H1 (cell line): ENCODE measurements around the gene CAMP. TPM values are rescaled to one million over a fixed set of nuclear protein-coding genes. Genes with fewer than 3 reads are reported as not detected.
A peak's percentile ranks its signal among the peaks of the same experiment; 100 is the strongest.

ENCODE experiments used
- CTCF ChIA-PET: fragments of 300-600 bp; sonication (Branson Sonifier 250); formaldehyde crosslinking; loops from one replicate; lab custom pipeline; 2021; ENCODE audit not compliant: partially characterized antibody; lab: Charles Lee
- POLR2A ChIA-PET: fragments of 300-600 bp; sonication (Branson Sonifier 250); formaldehyde crosslinking; loops from one replicate; lab custom pipeline; 2021; ENCODE audit warnings: inconsistent platforms; ENCODE audit not compliant: partially characterized antibody; lab: Charles Lee
- DNase-seq, 2 experiments: peaks; one replicate each; pipeline versions ENCODE4 v3.0.0 to v3.0.0-alpha.2; 2010 to 2022; ENCODE audit warnings: low spot score in 2 of 2, low read depth in 1 of 2, mixed read lengths in 1 of 2
- FAIRE-seq: peaks from 2 replicates; lab custom pipeline; 2011; peaks lifted over from hg19 to GRCh38; lab: Jason Lieb, UNC
- H2AFZ ChIP-seq: 2 replicates; pipeline ENCODE4 v1.8.1; 2012; ENCODE audit warnings: low read length, inconsistent platforms
- H2AK5ac ChIP-seq: 2 replicates; pipeline ENCODE4 v1.6.1; 2013; ENCODE audit warnings: low read depth, low read length
- H2BK120ac ChIP-seq: replicated peaks from 2 replicates; pipeline ENCODE3; 2013; ENCODE audit warnings: low read depth, low read length, inconsistent platforms
- H2BK12ac ChIP-seq: 2 replicates; pipeline ENCODE4 v1.6.1; 2013; ENCODE audit warnings: low read depth, low read length
- H2BK15ac ChIP-seq: 2 replicates; pipeline ENCODE4 v1.6.1; 2013; ENCODE audit warnings: low read length
- H2BK20ac ChIP-seq: 2 replicates; pipeline ENCODE4 v1.6.1; 2013; ENCODE audit warnings: low read length
- H2BK5ac ChIP-seq: 2 replicates; pipeline ENCODE4 v1.6.1; 2013; ENCODE audit warnings: low read depth, low read length
- H3K14ac ChIP-seq: 2 replicates; pipeline ENCODE4 v1.6.1; 2013; ENCODE audit warnings: inconsistent platforms; ENCODE audit not compliant: insufficient read length
- H3K18ac ChIP-seq: 2 replicates; pipeline ENCODE4 v1.6.1; 2013; ENCODE audit warnings: low read length; ENCODE audit errors: extremely low read depth
- H3K23ac ChIP-seq: 2 replicates; pipeline ENCODE4 v1.6.1; 2013; ENCODE audit warnings: inconsistent platforms; ENCODE audit not compliant: insufficient read length
- H3K23me2 ChIP-seq: 2 replicates; pipeline ENCODE4 v1.6.1; 2013; ENCODE audit warnings: low read depth, low read length
- H3K27ac ChIP-seq: 2 replicates; pipeline ENCODE4 v1.6.1; 2011; ENCODE audit warnings: low read depth, low read length, inconsistent platforms
- H3K27me3 ChIP-seq, 4 experiments: replicated peaks in 1 of 4; 1 replicate in 1 of 4; 2 replicates in 3 of 4; pipeline versions ENCODE4 v1.6.1 to v1.8.1; 2011 to 2013; ENCODE audit warnings: low read length in 3 of 4, mild to moderate bottlenecking in 3 of 4, inconsistent platforms in 2 of 4, mixed read lengths in 2 of 4, moderate library complexity in 1 of 4; ENCODE audit not compliant: control insufficient read depth in 3 of 4, insufficient read depth in 3 of 4; ENCODE audit errors: extremely low read depth in 1 of 4
- H3K36me3 ChIP-seq, 4 experiments: 2 replicates each; pipeline versions ENCODE4 v1.6.1 to v1.8.1; 2011 to 2013; ENCODE audit warnings: mild to moderate bottlenecking in 4 of 4, low read length in 3 of 4, moderate library complexity in 2 of 4, control low read depth in 1 of 4, inconsistent platforms in 1 of 4; ENCODE audit not compliant: insufficient read depth in 4 of 4, control insufficient read depth in 2 of 4
- H3K4ac ChIP-seq: replicated peaks from 2 replicates; pipeline ENCODE3; 2013; ENCODE audit warnings: low read length, low read depth, mixed read lengths, inconsistent platforms; ENCODE audit not compliant: insufficient read length
- H3K4me1 ChIP-seq, 4 experiments: replicated peaks in 1 of 4; 1 replicate in 1 of 4; 2 replicates in 3 of 4; pipeline versions ENCODE4 v1.6.1 to v1.8.1; 2011 to 2013; ENCODE audit warnings: low read length in 3 of 4, inconsistent platforms in 2 of 4, mixed read lengths in 1 of 4; ENCODE audit not compliant: insufficient read depth in 4 of 4, control insufficient read depth in 3 of 4
- H3K4me2 ChIP-seq, 2 experiments: 2 replicates each; pipeline versions ENCODE4 v1.6.1 to v1.8.1; 2011 to 2013; ENCODE audit warnings: low read depth in 2 of 2, low read length in 2 of 2, control low read depth in 1 of 2, inconsistent platforms in 1 of 2, mild to moderate bottlenecking in 1 of 2; ENCODE audit not compliant: insufficient read depth in 1 of 2
- H3K4me3 ChIP-seq, 4 experiments: fragments of 200-600, 300-600 bp in 1 of 4; sonication (generic), shearing (Covaris generic), sonication (Bioruptor Twin) in 1 of 4; 2 replicates each; pipeline versions ENCODE4 v1.5.1 to v1.8.1; 2011 to 2016; ENCODE audit warnings: low read length in 4 of 4, low read depth in 3 of 4, control low read depth in 2 of 4, inconsistent platforms in 2 of 4, mild to moderate bottlenecking in 2 of 4, mixed read lengths in 1 of 4, moderate library complexity in 1 of 4; ENCODE audit not compliant: insufficient read depth in 2 of 4; ENCODE audit errors: extremely low read depth in 1 of 4
- H3K56ac ChIP-seq: replicated peaks from 2 replicates; pipeline ENCODE3; 2013; ENCODE audit warnings: low read depth, mild to moderate bottlenecking, mixed read lengths, low read length, inconsistent platforms; ENCODE audit not compliant: insufficient read length
- H3K79me1 ChIP-seq: 2 replicates; pipeline ENCODE4 v1.6.1; 2013; ENCODE audit warnings: low read depth, low read length, control low read depth
- H3K79me2 ChIP-seq, 2 experiments: 2 replicates each; pipeline versions ENCODE4 v1.6.1 to v1.8.1; 2012 to 2013; ENCODE audit warnings: low read length in 2 of 2, mild to moderate bottlenecking in 2 of 2, inconsistent platforms in 1 of 2; ENCODE audit not compliant: insufficient read depth in 2 of 2, control insufficient read depth in 1 of 2
- H3K9ac ChIP-seq, 4 experiments: replicated peaks in 1 of 4; 1 replicate in 1 of 4; 2 replicates in 3 of 4; pipeline versions ENCODE4 v1.6.1 to v1.8.1; 2011 to 2013; ENCODE audit warnings: low read depth in 3 of 4, low read length in 3 of 4, control low read depth in 2 of 4, mild to moderate bottlenecking in 2 of 4, moderate library complexity in 2 of 4, inconsistent platforms in 1 of 4; ENCODE audit errors: extremely low read depth in 1 of 4
- H3K9me3 ChIP-seq, 2 experiments: 2 replicates each; pipeline versions ENCODE4 v1.6.1 to v1.8.1; 2012 to 2013; ENCODE audit warnings: mild to moderate bottlenecking in 2 of 2, moderate library complexity in 2 of 2, control low read depth in 1 of 2, inconsistent platforms in 1 of 2, low read depth in 1 of 2, low read length in 1 of 2, mixed read lengths in 1 of 2; ENCODE audit not compliant: insufficient read depth in 2 of 2
- H4K20me1 ChIP-seq, 2 experiments: replicated peaks in 1 of 2; 2 replicates each; pipeline versions ENCODE3 to v1.8.1; 2011 to 2013; ENCODE audit warnings: inconsistent platforms in 2 of 2, low read length in 2 of 2, mild to moderate bottlenecking in 1 of 2; ENCODE audit not compliant: insufficient read depth in 2 of 2, control insufficient read depth in 1 of 2
- H4K5ac ChIP-seq: 2 replicates; pipeline ENCODE4 v1.6.1; 2013; ENCODE audit warnings: low read length, low read depth, mixed read lengths, inconsistent platforms; ENCODE audit not compliant: insufficient read length
- H4K8ac ChIP-seq: 2 replicates; pipeline ENCODE4 v1.8.0; 2013; ENCODE audit warnings: mild to moderate bottlenecking, moderate library complexity, low read length, inconsistent platforms; ENCODE audit not compliant: insufficient read depth; ENCODE audit errors: extremely low read depth
- H4K91ac ChIP-seq: replicated peaks from 2 replicates; pipeline ENCODE3; 2013; ENCODE audit warnings: low read length, mixed read lengths, inconsistent platforms; ENCODE audit not compliant: insufficient read length
- HDAC2 ChIP-seq, 2 experiments: fragments of 300-600 bp in 1 of 2; sonication (generic) in 1 of 2; IDR thresholded peaks; 2 replicates each; pipeline ENCODE4 v1.6.1; 2011 to 2012; ENCODE audit warnings: low read depth in 2 of 2, low read length in 2 of 2, mild to moderate bottlenecking in 2 of 2, moderate library complexity in 2 of 2, borderline replicate concordance in 1 of 2, inconsistent platforms in 1 of 2
- MAFK ChIP-seq: IDR thresholded peaks from 2 replicates; pipeline ENCODE4 v1.6.1; 2012; ENCODE audit warnings: low read depth, mild to moderate bottlenecking, improper control_type of control experiment, low read length
- SIRT6 ChIP-seq: IDR thresholded peaks from one replicate; pipeline ENCODE4 v1.7.1; 2012; ENCODE audit warnings: low read length, inconsistent platforms
- ZNF274 ChIP-seq: IDR thresholded peaks from 2 replicates; pipeline ENCODE4 v1.7.0; 2012; ENCODE audit warnings: low read length, borderline replicate concordance; ENCODE audit errors: extremely low read depth
- WGBS, 2 experiments: shearing (Covaris generic) in 1 of 2; methylation state at CpG; one replicate each; pipeline versions ENCODE4 v1.1.6 to v1.1.7; 2013 to 2015; ENCODE audit warnings: low lambda C conversion rate in 2 of 2, mixed read lengths in 2 of 2, inconsistent platforms in 1 of 2, low coverage in 1 of 2, missing lambda C conversion rate in 1 of 2; ENCODE audit not compliant: insufficient replicate concordance in 2 of 2, insufficient coverage in 1 of 2, insufficient read length in 1 of 2; ENCODE audit errors: extremely low coverage in 1 of 2, missing lambda C conversion rate in 1 of 2; 5-methylcytosine and 5-hydroxymethylcytosine counted together
- polyA plus RNA-seq, 7 experiments: library from polyadenylated mRNA; depleted of rRNA in 3 of 7; stranded (reverse) in 5 of 7; unstranded in 2 of 7; fragments of >200 nt in 5 of 7; fragments of 200-250 nt in 2 of 7; gene quantifications; 1 replicate in 5 of 7; 2 replicates in 1 of 7; 4 replicates in 1 of 7; pipeline versions ENCODE4 v1.2.1 to v1.2.3, GENCODE V29; 2011 to 2013; ENCODE audit warnings: missing spikeins in 2 of 7, mixed read lengths in 2 of 7
- total RNA-seq: library from RNA; stranded (reverse); fragmentation: NEBNext Ultra II Directional; extraction: Animal tissue kit (Norgen Biotek cat#: 25700); gene quantifications from 2 replicates; pipeline ENCODE4 v1.2.1, GENCODE V29; 2021

The CAMP gene
- total and polyA plus RNA-seq, 2 of the 8 experiments (the other 6 are each of a cell fraction or from before 2014, with no cell fraction given): not detected

- H3K23me2 ChIP-seq: peaks cover 2% of the 10 kb centered on the region; the same call in 1 of the 2 replicates
- H2BK120ac ChIP-seq: no peak overlapping the region
- no peaks in the 10 kb centered on the region for H4K20me1 ChIP-seq
- no peaks in the 10 kb centered on the region for H3K79me1 ChIP-seq
- no peak overlapping the region for H3K4me2 ChIP-seq
- H3K56ac ChIP-seq: no peak overlapping the region
- H2BK20ac ChIP-seq: no peak overlapping the region
- H3K4me1 ChIP-seq: peaks cover 0 to 15% (median 4%) of the 10 kb centered on the region in 4 experiments; a peak in 5 of 7 replicates
- no peaks in the 10 kb centered on the region for H3K36me3 ChIP-seq
- H4K5ac ChIP-seq: no peak overlapping the region
- H3K79me2 ChIP-seq: peaks cover 5 to 6% of the 10 kb centered on the region in 2 experiments
- no peak overlapping the region for H2AFZ ChIP-seq
- H3K18ac ChIP-seq: no peak overlapping the region
- ChIA-PET POLR2A (interaction anchor here (1.1 to 1.6 kb wide), 4 partner anchors 13 to 190 kb away, joined by 3 to 4 read pairs (median 3); no protein-coding TSS in a partner anchor), CTCF (interaction anchor here (1.1 to 1.9 kb wide), 5 partner anchors 13 to 203 kb away, joined by 3 to 6 read pairs (median 4); partner anchors contain the start of genes CAMP, CCDC51 and TMA7)
- H3K4ac ChIP-seq: no peak overlapping the region
- no peak overlapping the region for H2BK5ac ChIP-seq
- no peak for TF ChIP-seq HDAC2 (IDR thresholded peaks at IDR 0.05; ENCODE audit: borderline replicate concordance in 1 of 2, low read depth in 2 of 2, low read length in 2 of 2)
- TF ChIP-seq ZNF274: no peak
- TF ChIP-seq SIRT6: no peak
- no peak for TF ChIP-seq MAFK
- FAIRE-seq (no peak), DNase-seq (no peak)
- no peak overlapping the region for H3K4me3 ChIP-seq
- no peak overlapping the region for H2BK12ac ChIP-seq
- no peak overlapping the region for H3K14ac ChIP-seq
- H3K9ac ChIP-seq: no peak overlapping the region
- peak overlapping the region; percentile 40; the same call in 1 of the 2 replicates for H2BK15ac ChIP-seq
- H3K23ac ChIP-seq: no peak overlapping the region
- H4K8ac ChIP-seq: no peak overlapping the region
- WGBS, 2 experiments: 64% methylated on average over 1 of the region's 1 CpG; no CpG with 5 or more reads in 1 of the 2 experiments
- H3K27me3 ChIP-seq: no peaks in the 10 kb centered on the region
- H2AK5ac ChIP-seq: no peak overlapping the region
- no peak overlapping the region for H4K91ac ChIP-seq
- H3K27ac ChIP-seq: no peak overlapping the region
- H3K9me3 ChIP-seq: peaks cover 7 to 10% of the 10 kb centered on the region in 2 experiments; a peak in 2 of 4 replicates
These were observed 13.2 kb downstream of the CAMP start for GRCh38 chr3:48236531-48236930.
